Tibial nerve (tissue), 4 donors: ENCODE measurements around the gene KCNRG.

Experiments
- EP300 ChIP-seq, 2 donors: sonication (generic); formaldehyde crosslinking; IDR thresholded peaks; one replicate each; pipeline ENCODE4 v1.6.1; 2017; ENCODE audit warnings: antibody characterized with exemption in 2 of 2, mild to moderate bottlenecking in 1 of 2
- POLR2A ChIP-seq, 2 donors: fragments of 450-650 bp; IDR thresholded peaks; one replicate each; pipeline ENCODE4 v1.6.1; 2017; ENCODE audit warnings: antibody characterized with exemption in 2 of 2, mild to moderate bottlenecking in 2 of 2, moderate library complexity in 2 of 2
- TF ChIP-seq, protein P1 (sequence below), 5 experiments: fragments of 200-600 bp in 3 of 5; fragments of 450-650 bp in 2 of 5; sonication (generic) in 3 of 5; IDR thresholded peaks; one replicate each; pipeline ENCODE4 v1.5.1; 2016 to 2019; ENCODE audit warnings: antibody characterized with exemption in 5 of 5, mild to moderate bottlenecking in 3 of 5, moderate library complexity in 2 of 5

DNA sequence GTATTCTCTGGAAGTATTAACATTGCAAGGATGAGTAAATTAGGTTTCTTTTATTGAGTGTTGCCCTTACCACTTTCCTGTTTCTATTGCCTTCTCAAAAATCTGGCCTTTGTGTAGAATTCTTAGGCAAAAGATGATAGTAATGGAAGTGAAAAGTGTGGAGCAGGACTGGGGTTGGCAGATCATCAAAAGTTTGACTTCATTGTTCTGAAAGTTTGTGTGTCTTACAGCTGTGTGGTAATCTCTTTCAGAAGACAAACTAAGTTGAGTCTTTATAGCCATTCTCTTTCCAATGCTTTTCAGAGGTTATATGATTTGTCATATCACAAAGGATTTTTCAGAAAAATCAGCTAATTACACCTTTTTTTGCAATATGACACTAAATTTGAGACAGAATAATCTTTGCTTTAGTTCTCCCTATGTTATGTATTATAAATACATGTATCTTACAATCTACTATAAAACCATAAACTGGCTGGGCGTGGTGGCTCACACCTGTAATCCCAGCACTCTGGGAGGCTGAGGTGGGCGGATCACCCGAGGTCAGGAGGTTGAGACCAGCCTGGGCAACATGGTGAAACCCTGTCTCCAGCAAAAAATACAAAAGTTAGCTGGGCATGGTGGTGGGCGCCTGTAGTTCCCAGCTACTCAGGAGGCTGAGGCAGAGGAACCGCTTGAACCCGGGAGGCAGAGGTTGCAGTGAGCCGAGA lies 8.7 kb upstream of the KCNRG start:
- TF ChIP-seq, protein P1, sequence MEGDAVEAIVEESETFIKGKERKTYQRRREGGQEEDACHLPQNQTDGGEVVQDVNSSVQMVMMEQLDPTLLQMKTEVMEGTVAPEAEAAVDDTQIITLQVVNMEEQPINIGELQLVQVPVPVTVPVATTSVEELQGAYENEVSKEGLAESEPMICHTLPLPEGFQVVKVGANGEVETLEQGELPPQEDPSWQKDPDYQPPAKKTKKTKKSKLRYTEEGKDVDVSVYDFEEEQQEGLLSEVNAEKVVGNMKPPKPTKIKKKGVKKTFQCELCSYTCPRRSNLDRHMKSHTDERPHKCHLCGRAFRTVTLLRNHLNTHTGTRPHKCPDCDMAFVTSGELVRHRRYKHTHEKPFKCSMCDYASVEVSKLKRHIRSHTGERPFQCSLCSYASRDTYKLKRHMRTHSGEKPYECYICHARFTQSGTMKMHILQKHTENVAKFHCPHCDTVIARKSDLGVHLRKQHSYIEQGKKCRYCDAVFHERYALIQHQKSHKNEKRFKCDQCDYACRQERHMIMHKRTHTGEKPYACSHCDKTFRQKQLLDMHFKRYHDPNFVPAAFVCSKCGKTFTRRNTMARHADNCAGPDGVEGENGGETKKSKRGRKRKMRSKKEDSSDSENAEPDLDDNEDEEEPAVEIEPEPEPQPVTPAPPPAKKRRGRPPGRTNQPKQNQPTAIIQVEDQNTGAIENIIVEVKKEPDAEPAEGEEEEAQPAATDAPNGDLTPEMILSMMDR (IDR thresholded peaks at IDR 0.05): no peak
- TF ChIP-seq POLR2A (IDR thresholded peaks at IDR 0.05) (no peak), EP300 (IDR thresholded peaks at IDR 0.05) (no peak)
